B cell (primary cell): ENCODE data around the gene ETV2. TPM values are rescaled to one million over a fixed set of nuclear protein-coding genes. Genes with fewer than 3 reads are reported as not detected.

Experiments used
- ATAC-seq: fragments of 200-7000 bp; cut with Tn5 transposase; one replicate; pipeline ENCODE4 v1.10.0; 2021; ENCODE audit warnings: low read depth, mild to moderate bottlenecking, moderate number of reproducible peaks, moderate library complexity
- CTCF ChIA-PET: fragments of 350-600 bp; sonication (Branson Sonifier 250); formaldehyde crosslinking; loops from one replicate; lab custom pipeline; 2021; ENCODE audit warnings: antibody characterized with exemption, inconsistent platforms; lab: Charles Lee
- POLR2A ChIA-PET: fragments of 350-600 bp; sonication (Branson Sonifier 250); formaldehyde crosslinking; loops from one replicate; lab custom pipeline; 2021; ENCODE audit warnings: antibody characterized with exemption; lab: Charles Lee
- DNase-seq: peaks from one replicate; pipeline ENCODE4 v3.0.0; 2013
- H2AFZ ChIP-seq: 2 replicates; pipeline ENCODE4 v1.6.1; 2012; ENCODE audit warnings: mild to moderate bottlenecking, low read depth, low read length; ENCODE audit not compliant: insufficient read depth, poor library complexity, severe bottlenecking
- H3K27ac ChIP-seq, 2 donors: 1 replicate in 1 of 2; 2 replicates in 1 of 2; pipeline ENCODE4 v1.5.1; 2012 to 2013; ENCODE audit warnings: low read length in 2 of 2, mild to moderate bottlenecking in 2 of 2, moderate library complexity in 1 of 2
- H3K27me3 ChIP-seq, 4 experiments: fragments of 200-600 bp in 1 of 4; sonication (generic) in 1 of 4; replicated peaks in 1 of 4; 1 replicate in 2 of 4; 2 replicates in 2 of 4; pipeline versions ENCODE4 v1.6.1 to v1.7.0; 2013 to 2016; ENCODE audit warnings: low read length in 3 of 4, mild to moderate bottlenecking in 2 of 4, mixed read lengths in 1 of 4, moderate library complexity in 1 of 4; ENCODE audit not compliant: insufficient read depth in 4 of 4, control insufficient read depth in 3 of 4; ENCODE audit errors: control extremely low read depth in 1 of 4
- H3K36me3 ChIP-seq, 2 experiments: replicated peaks in 1 of 2; 1 replicate in 1 of 2; 2 replicates in 1 of 2; pipeline versions ENCODE4 v1.6.1 to v1.7.1; 2013; ENCODE audit warnings: low read length in 1 of 2; ENCODE audit not compliant: insufficient read depth in 2 of 2, control insufficient read depth in 1 of 2; ENCODE audit errors: control extremely low read depth in 1 of 2, extremely low read depth in 1 of 2
- H3K4me1 ChIP-seq, 2 donors: fragments of 200-600 bp in 1 of 2; sonication (generic) in 1 of 2; 1 replicate in 1 of 2; 2 replicates in 1 of 2; pipeline versions ENCODE4 v1.5.1 to v1.6.1; 2013 to 2017; ENCODE audit warnings: low read length in 2 of 2; ENCODE audit not compliant: control insufficient read depth in 2 of 2, insufficient read depth in 2 of 2
- H3K4me2 ChIP-seq: replicated peaks from 2 replicates; pipeline ENCODE3; 2012; ENCODE audit warnings: mild to moderate bottlenecking, low read depth, low read length; ENCODE audit not compliant: poor library complexity, severe bottlenecking
- H3K4me3 ChIP-seq, 5 experiments: fragments of 200-600 bp in 1 of 5; sonication (generic) in 1 of 5; 1 replicate in 3 of 5; 2 replicates in 2 of 5; pipeline versions ENCODE4 v1.5.1 to v1.7.0; 2011 to 2016; ENCODE audit warnings: low read length in 4 of 5, mild to moderate bottlenecking in 4 of 5, low read depth in 2 of 5, control low read depth in 1 of 5, moderate library complexity in 1 of 5; ENCODE audit not compliant: insufficient read depth in 1 of 5; ENCODE audit errors: control extremely low read depth in 1 of 5, extremely low read depth in 1 of 5
- H3K79me2 ChIP-seq: fragments of 200-600 bp; sonication (generic); one replicate; pipeline ENCODE4 v1.6.0; 2016; ENCODE audit warnings: low read length; ENCODE audit not compliant: control insufficient read depth, insufficient read depth
- H3K9ac ChIP-seq: fragments of 200-600 bp; sonication (generic); 2 replicates; pipeline ENCODE4 v1.6.1; 2017; ENCODE audit warnings: mild to moderate bottlenecking, low read length, moderate library complexity
- H3K9me3 ChIP-seq, 3 donors: one replicate each; pipeline versions ENCODE4 v1.6.1 to v1.7.1; 2013; ENCODE audit warnings: low read length in 2 of 3; ENCODE audit not compliant: control insufficient read depth in 2 of 3, insufficient read depth in 1 of 3; ENCODE audit errors: control extremely low read depth in 1 of 3
- H4K20me1 ChIP-seq: 2 replicates; pipeline ENCODE4 v1.6.0; 2012; ENCODE audit warnings: mild to moderate bottlenecking, low read length; ENCODE audit not compliant: insufficient read depth, control insufficient read depth, poor library complexity, severe bottlenecking
- H3K27ac Mint-ChIP-seq: one replicate; pipeline ENCODE4 v1.8.0; 2021; ENCODE audit warnings: mixed read lengths
- H3K27me3 Mint-ChIP-seq: one replicate; pipeline ENCODE4 v1.8.0; 2021; ENCODE audit warnings: mixed read lengths
- H3K4me1 Mint-ChIP-seq: one replicate; pipeline ENCODE4 v1.8.0; 2021; ENCODE audit warnings: mixed read lengths
- H3K4me3 Mint-ChIP-seq: one replicate; pipeline ENCODE4 v1.8.0; 2021; ENCODE audit warnings: mixed read lengths
- H3K9me3 Mint-ChIP-seq: one replicate; pipeline ENCODE4 v1.8.0; 2022; ENCODE audit warnings: mixed read lengths; ENCODE audit not compliant: insufficient read depth
- EZH2 ChIP-seq: IDR thresholded peaks from 2 replicates; pipeline ENCODE4 v1.6.1; 2012; ENCODE audit warnings: borderline replicate concordance, low read depth, mild to moderate bottlenecking, moderate library complexity, low read length; ENCODE audit not compliant: insufficient read depth, poor library complexity, severe bottlenecking
- WGBS: methylation state at CpG from one replicate; pipeline ENCODE4 v1.1.5; 2013; ENCODE audit warnings: missing lambda C conversion rate; ENCODE audit not compliant: insufficient coverage; 5-methylcytosine and 5-hydroxymethylcytosine counted together
- intact Hi-C: fragments of 100-400 bp; cut with micrococcal nuclease; formaldehyde crosslinking; loops from one replicate; pipeline ENCODE4 v1.10.0; 2022
- polyA plus RNA-seq: library from polyadenylated mRNA; depleted of rRNA; stranded (reverse); fragments of >200 nt; gene quantifications from 2 replicates; pipeline ENCODE4 v1.2.3, GENCODE V29; 2012
- total RNA-seq, 2 donors: library from RNA; stranded (reverse); fragments of 120-200 nt in 1 of 2; gene quantifications; 1 replicate in 1 of 2; 2 replicates in 1 of 2; pipeline versions ENCODE4 v1.2.3 to v1.2.4, GENCODE V29; 2013 to 2022
- TF ChIP-seq, protein P1 (sequence below): fragments of 200-600 bp; IDR thresholded peaks from one replicate; pipeline ENCODE4 v1.8.0; 2022; ENCODE audit warnings: antibody characterized with exemption, mild to moderate bottlenecking

The ETV2 gene
- total and polyA plus RNA-seq, 2 donors (not counting 1 experiment from before 2014, with no cell fraction given), result 0.42 to 0.49 TPM

- Histone ChIP-seq H4K20me1 (no peaks in the 10 kb centered on the region), H3K4me3 (no peak overlapping the region), H3K9me3 (no peaks in the 10 kb centered on the region), H3K4me1 (no peaks in the 10 kb centered on the region), H3K27me3 (no peaks in the 10 kb centered on the region), H2AFZ (peak overlapping the region; percentile 39), H3K27ac (no peak overlapping the region), H3K4me2 (no peak overlapping the region), H3K79me2 (no peaks in the 10 kb centered on the region), H3K36me3 (no peaks in the 10 kb centered on the region), H3K9ac (no peak overlapping the region)
- Mint-ChIP-seq H3K9me3 (no peaks in the 10 kb centered on the region), H3K4me3 (no peak overlapping the region), H3K27ac (no peak overlapping the region), H3K27me3 (no peaks in the 10 kb centered on the region), H3K4me1 (no peaks in the 10 kb centered on the region)
- 31% methylated on average over 4 of the region's 8 CpGs for WGBS
- ChIA-PET POLR2A (interaction anchor here (1.2 kb wide), 1 partner anchor 15 kb away, joined by 6 read pairs; no protein-coding TSS in a partner anchor), CTCF (interaction anchor here (0.6 to 7.7 kb wide), 19 partner anchors 9 to 434 kb away, joined by 3 to 123 read pairs (median 4); partner anchors contain the start of genes IGFLR1, LIN37, PSENEN and U2AF1L4)
- ATAC-seq (peak; percentile 100), DNase-seq (peak; percentile 92)
- intact Hi-C loops, result loop anchor here (1.0 to 5.0 kb wide), 8 partner anchors 8 to 360 kb away; partner anchors contain the start of genes ARHGAP33, HSPB6, PROSER3 and THAP8
- TF ChIP-seq EZH2, result no peak
- TF ChIP-seq, protein P1, sequence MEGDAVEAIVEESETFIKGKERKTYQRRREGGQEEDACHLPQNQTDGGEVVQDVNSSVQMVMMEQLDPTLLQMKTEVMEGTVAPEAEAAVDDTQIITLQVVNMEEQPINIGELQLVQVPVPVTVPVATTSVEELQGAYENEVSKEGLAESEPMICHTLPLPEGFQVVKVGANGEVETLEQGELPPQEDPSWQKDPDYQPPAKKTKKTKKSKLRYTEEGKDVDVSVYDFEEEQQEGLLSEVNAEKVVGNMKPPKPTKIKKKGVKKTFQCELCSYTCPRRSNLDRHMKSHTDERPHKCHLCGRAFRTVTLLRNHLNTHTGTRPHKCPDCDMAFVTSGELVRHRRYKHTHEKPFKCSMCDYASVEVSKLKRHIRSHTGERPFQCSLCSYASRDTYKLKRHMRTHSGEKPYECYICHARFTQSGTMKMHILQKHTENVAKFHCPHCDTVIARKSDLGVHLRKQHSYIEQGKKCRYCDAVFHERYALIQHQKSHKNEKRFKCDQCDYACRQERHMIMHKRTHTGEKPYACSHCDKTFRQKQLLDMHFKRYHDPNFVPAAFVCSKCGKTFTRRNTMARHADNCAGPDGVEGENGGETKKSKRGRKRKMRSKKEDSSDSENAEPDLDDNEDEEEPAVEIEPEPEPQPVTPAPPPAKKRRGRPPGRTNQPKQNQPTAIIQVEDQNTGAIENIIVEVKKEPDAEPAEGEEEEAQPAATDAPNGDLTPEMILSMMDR, result peak; percentile 99
Measured at GRCh38 chr19:35693835-35694599, 52.5 kb downstream of the ETV2 start.

Other genes with a start within 250 kb of the ETV2 start
- gene FFAR2, start 193.5 kb upstream of the ETV2 start, total RNA-seq, result 0.15 TPM in 1 of 2 replicates, not detected in the other
- 0.26 and 0.31 TPM in 2 replicates for gene FFAR2, start 193.5 kb upstream of the ETV2 start, polyA plus RNA-seq
- not detected in 2 replicates for gene KRTDAP, start 151.3 kb upstream of the ETV2 start, total RNA-seq
- gene KRTDAP, start 151.3 kb upstream of the ETV2 start, polyA plus RNA-seq, result not detected in 2 replicates
- gene DMKN, start 128.1 kb upstream of the ETV2 start, total RNA-seq, result 1.8 and 4.5 TPM in 2 replicates
- 0.58 and 1.6 TPM in 2 replicates for gene DMKN, start 128.1 kb upstream of the ETV2 start, polyA plus RNA-seq
- not detected in 2 replicates for gene SBSN, start 113.4 kb upstream of the ETV2 start, total RNA-seq
- gene SBSN, start 113.4 kb upstream of the ETV2 start, polyA plus RNA-seq, result not detected in 2 replicates
- gene GAPDHS, start 108.3 kb upstream of the ETV2 start, total RNA-seq, result not detected in 2 replicates
- not detected in 2 replicates for gene GAPDHS, start 108.3 kb upstream of the ETV2 start, polyA plus RNA-seq
- 39.8 and 41.6 TPM in 2 replicates for gene TMEM147, start 96.1 kb upstream of the ETV2 start, total RNA-seq
- gene TMEM147, start 96.1 kb upstream of the ETV2 start, polyA plus RNA-seq, result 61.6 and 68.9 TPM in 2 replicates
- gene ATP4A, start 78.1 kb upstream of the ETV2 start, total RNA-seq, result not detected in 2 replicates
- not detected in 2 replicates for gene ATP4A, start 78.1 kb upstream of the ETV2 start, polyA plus RNA-seq
- gene PMIS2, start 55.6 kb upstream of the ETV2 start, total RNA-seq, result not detected in 2 replicates
- not detected in 2 replicates for gene PMIS2, start 55.6 kb upstream of the ETV2 start, polyA plus RNA-seq
- 32.2 and 35.3 TPM in 2 replicates for gene HAUS5, start 29.0 kb upstream of the ETV2 start, total RNA-seq
- 42.8 and 52.3 TPM in 2 replicates for gene HAUS5, start 29.0 kb upstream of the ETV2 start, polyA plus RNA-seq
- 52.0 and 52.7 TPM in 2 replicates for gene RBM42, start 12.7 kb upstream of the ETV2 start, total RNA-seq
- 42.1 and 42.9 TPM in 2 replicates for gene RBM42, start 12.7 kb upstream of the ETV2 start, polyA plus RNA-seq
- gene COX6B1, start 6.6 kb downstream of the ETV2 start, total RNA-seq, result 214 and 215 TPM in 2 replicates
- 202 and 387 TPM in 2 replicates for gene COX6B1, start 6.6 kb downstream of the ETV2 start, polyA plus RNA-seq
- gene UPK1A, start 24.8 kb downstream of the ETV2 start, total RNA-seq, result not detected in 2 replicates
- gene UPK1A, start 24.8 kb downstream of the ETV2 start, polyA plus RNA-seq, result 0.16 and 0.17 TPM in 2 replicates
- 28.1 and 30.9 TPM in 2 replicates for gene ZBTB32, start 62.8 kb downstream of the ETV2 start, total RNA-seq
- 8.5 and 18.9 TPM in 2 replicates for gene ZBTB32, start 62.8 kb downstream of the ETV2 start, polyA plus RNA-seq
- 84.5 and 85.6 TPM in 2 replicates for gene KMT2B, start 76.3 kb downstream of the ETV2 start, total RNA-seq
- 96.9 and 106 TPM in 2 replicates for gene KMT2B, start 76.3 kb downstream of the ETV2 start, polyA plus RNA-seq
- gene IGFLR1, start 100.7 kb downstream of the ETV2 start, total RNA-seq, result 245 and 248 TPM in 2 replicates
- 110 and 130 TPM in 2 replicates for gene IGFLR1, start 100.7 kb downstream of the ETV2 start, polyA plus RNA-seq
- gene U2AF1L4, start 103.7 kb downstream of the ETV2 start, total RNA-seq, result 62.1 and 62.7 TPM in 2 replicates
- 89.7 and 170 TPM in 2 replicates for gene U2AF1L4, start 103.7 kb downstream of the ETV2 start, polyA plus RNA-seq
- 29.1 and 36.4 TPM in 2 replicates for gene PSENEN, start 103.9 kb downstream of the ETV2 start, total RNA-seq
- 11.7 and 17.7 TPM in 2 replicates for gene PSENEN, start 103.9 kb downstream of the ETV2 start, polyA plus RNA-seq
- gene LIN37, start 106.8 kb downstream of the ETV2 start, total RNA-seq, result 22.3 and 22.8 TPM in 2 replicates
- 64.1 and 76.1 TPM in 2 replicates for gene LIN37, start 106.8 kb downstream of the ETV2 start, polyA plus RNA-seq
- gene HSPB6, start 115.3 kb downstream of the ETV2 start, total RNA-seq, result not detected in 2 replicates
- gene HSPB6, start 115.3 kb downstream of the ETV2 start, polyA plus RNA-seq, result not detected in 2 replicates
- gene PROSER3, start 116.4 kb downstream of the ETV2 start, total RNA-seq, result 61.0 and 65.6 TPM in 2 replicates
- gene PROSER3, start 116.4 kb downstream of the ETV2 start, polyA plus RNA-seq, result 26.0 and 30.7 TPM in 2 replicates
- gene ARHGAP33, start 133.8 kb downstream of the ETV2 start, total RNA-seq, result 18.2 and 21.6 TPM in 2 replicates
- 27.8 and 28.7 TPM in 2 replicates for gene ARHGAP33, start 133.8 kb downstream of the ETV2 start, polyA plus RNA-seq
- not detected in 2 replicates for gene PRODH2, start 171.1 kb downstream of the ETV2 start, total RNA-seq
- gene PRODH2, start 171.1 kb downstream of the ETV2 start, polyA plus RNA-seq, result not detected in 2 replicates
- gene NPHS1, start 210.8 kb downstream of the ETV2 start, total RNA-seq, result not detected in 2 replicates
- not detected in 2 replicates for gene NPHS1, start 210.8 kb downstream of the ETV2 start, polyA plus RNA-seq
- not detected in 2 replicates for gene KIRREL2, start 215.2 kb downstream of the ETV2 start, total RNA-seq
- gene KIRREL2, start 215.2 kb downstream of the ETV2 start, polyA plus RNA-seq, result not detected in 2 replicates
- not detected in 2 replicates for gene APLP1, start 226.8 kb downstream of the ETV2 start, total RNA-seq
- 0.06 TPM in 1 of 2 replicates, not detected in the other for gene APLP1, start 226.8 kb downstream of the ETV2 start, polyA plus RNA-seq